HG03196 (cell line): ENCODE results near the gene BTNL8.
"Not testable (repeated sequence)": the region's sequence is repeated elsewhere in the genome, so short reads cannot be mapped to it uniquely, and the experiment has no call there.

Experiments
- ATAC-seq: cut with Tn5 transposase; IDR thresholded peaks from one replicate; pipeline ENCODE4 v1.9.1; 2021; ENCODE audit not compliant: unreplicated experiment

Gene BTNL8

GRCh38 chr5:180874804-180875582, 24.0 kb upstream of the BTNL8 start:
- no peak for ATAC-seq

DNA sequence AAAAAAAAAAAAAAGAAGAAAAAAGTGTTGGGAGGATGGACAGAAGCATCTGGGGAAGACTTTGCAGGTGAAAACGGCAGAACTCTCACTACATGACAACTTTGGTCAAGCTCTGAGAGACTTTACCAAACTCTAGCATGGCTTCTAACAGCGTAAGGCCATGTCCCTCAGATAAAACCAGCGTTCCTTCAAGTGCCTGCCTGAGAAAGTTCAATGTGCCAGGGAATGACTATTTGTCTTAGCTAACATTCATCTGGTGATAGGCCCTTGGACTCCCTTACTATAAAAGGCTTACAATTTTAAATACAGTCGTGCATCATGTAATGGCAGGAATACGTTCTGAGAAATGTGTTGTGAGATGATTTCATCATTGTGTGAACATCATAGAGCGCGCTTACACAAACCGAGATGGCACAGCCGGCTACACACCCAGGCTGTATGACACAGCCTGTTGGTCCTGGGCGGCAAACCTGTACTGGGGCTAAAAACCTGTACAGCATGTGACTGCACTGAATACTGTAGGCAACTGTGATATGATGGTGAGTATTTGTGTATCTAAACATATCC, 23.0 kb upstream of the BTNL8 start:
- no peak for ATAC-seq

DNA sequence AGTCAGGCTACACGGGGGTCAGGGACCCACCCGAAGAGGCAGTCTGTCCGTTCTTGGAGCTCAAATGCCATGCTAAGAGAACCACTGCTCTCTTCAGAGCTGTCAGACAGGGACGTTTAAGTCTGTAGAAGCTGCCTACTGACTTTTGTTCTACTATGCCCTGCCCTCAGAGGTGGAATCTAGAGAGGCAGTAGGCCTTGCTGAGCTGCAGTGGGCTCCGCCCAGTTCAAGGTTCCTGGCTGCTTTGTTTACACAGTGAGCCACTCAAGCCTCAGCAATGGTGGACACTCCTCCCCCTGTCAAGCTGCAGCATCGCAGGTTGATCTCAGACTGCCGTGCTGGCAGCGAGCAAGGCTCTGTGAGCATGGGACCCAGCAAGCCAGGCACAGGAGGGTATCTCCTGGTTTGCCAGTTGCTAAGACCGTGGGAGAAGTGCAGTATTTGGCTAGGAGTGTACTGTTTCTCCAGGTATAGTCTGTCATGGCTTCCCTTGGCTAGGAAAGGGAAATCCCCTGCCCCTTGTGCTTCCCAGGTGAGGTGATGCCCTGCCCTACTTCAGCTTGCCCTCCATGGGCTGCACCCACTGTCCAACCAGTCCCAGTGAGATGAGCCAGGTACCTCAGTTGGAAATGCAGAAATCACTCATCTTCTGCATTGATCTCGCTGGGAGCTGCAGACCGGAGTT, 13.0 kb upstream of the BTNL8 start:
- ATAC-seq, result not testable (repeated sequence)

GRCh38 chr5:180889381-180889780, 9.6 kb upstream of the BTNL8 start:
- ATAC-seq, result no peak

- not testable (repeated sequence) for ATAC-seq
These were observed 3.6 kb upstream of the BTNL8 start for GRCh38 chr5:180895330-180895729.

DNA sequence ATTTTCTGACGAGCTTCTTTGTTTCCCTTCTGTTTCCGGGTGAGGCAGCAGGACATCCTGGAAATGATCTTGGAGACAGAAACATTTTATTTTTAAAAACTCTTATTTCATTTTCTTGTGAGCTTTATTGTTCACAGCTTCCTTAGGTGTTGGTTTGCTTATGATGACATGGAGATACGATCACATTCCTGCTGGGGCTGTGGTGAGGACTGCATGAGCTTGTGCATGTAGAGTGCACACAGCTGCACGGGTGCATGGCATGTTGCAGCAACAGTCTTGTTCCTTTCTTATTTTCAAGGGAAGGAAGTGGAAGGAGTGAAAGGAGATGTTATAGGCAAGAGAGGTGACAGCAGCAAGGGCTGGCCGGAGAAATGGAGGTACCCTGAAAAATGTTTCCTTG, 1.2 kb downstream of the BTNL8 start:
- no peak for ATAC-seq

DNA sequence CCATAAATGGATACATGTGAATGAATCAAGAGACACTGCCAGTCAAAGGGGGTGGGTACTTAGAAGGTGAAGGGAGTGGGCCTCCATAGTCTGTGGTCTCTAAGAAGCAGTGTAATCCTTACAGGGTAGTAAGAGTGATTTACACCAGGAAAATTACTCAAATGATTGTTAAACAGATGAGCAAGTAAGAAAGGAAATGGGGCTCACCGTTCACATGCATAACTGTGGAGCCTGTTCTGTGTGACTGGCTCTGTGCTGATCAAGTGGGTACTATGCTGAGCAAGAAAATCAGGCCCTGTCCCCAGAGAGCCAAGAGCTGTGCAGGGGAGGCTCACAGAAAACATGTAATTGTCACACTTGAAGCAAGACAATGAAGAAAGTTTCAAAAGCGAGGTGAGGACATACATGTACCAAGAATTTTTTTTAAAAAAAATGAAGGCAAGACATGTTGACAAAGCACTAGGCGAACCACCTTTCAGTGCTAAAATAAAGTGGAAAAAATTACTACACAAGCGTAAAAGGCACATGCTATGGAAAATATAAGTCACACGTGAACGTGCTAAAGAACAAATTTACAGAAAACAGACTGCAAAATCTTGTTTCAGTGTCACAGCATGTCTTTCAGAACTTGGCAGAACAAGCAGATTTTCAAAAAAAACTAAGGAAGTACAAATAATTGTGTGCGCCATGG, 2.5 kb downstream of the BTNL8 start:
- ATAC-seq, result no peak

- ATAC-seq, result no peak
These were observed 9.4 kb downstream of the BTNL8 start for GRCh38 chr5:180908400-180908799.

- ATAC-seq, result no peak
These were observed 10.2 kb downstream of the BTNL8 start for GRCh38 chr5:180908998-180909731.

DNA sequence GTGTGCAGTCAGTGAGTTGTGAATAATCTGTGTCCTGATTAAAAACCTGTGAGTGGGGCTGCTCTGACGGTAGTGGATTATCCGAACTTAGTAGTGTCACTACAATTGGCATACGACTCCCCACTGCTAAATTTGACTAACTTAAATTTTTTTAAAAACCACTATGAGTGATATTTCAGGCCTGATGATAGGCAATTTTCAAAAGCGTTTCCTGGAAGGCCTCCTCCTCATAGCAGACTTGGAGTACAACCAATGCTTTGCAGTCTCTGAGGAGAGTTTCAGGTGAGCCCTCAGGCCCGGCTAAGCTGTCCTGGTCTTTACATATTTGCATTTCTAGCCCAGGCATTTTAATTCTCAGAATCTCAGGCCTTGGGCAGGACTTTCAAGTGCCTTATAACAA, 10.8 kb downstream of the BTNL8 start:
- ATAC-seq, result no peak

- ATAC-seq, result no peak
These were observed 11.2 kb downstream of the BTNL8 start for GRCh38 chr5:180910182-180910581.

DNA sequence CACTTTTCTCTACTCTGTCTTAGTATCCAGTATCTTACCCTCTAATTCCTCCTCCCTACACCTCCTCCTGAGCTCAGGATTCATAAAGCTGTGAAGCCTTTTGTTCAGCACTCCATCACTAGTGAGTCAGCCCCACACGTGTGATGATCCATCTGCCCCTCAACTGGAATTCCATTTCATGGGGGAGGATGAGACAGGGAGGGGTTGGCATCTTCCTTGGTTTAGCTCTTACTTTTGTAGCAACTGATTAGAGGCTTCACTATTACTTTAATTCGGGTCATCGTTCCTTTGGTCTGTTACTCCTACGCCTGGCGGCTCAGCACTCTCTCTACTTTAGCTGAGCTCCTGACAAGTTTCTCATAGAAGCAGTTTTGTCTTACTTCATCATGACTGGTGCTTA, 11.8 kb downstream of the BTNL8 start:
- no peak for ATAC-seq

GRCh38 chr5:180914646-180915045, 15.7 kb downstream of the BTNL8 start:
- ATAC-seq, result no peak

DNA sequence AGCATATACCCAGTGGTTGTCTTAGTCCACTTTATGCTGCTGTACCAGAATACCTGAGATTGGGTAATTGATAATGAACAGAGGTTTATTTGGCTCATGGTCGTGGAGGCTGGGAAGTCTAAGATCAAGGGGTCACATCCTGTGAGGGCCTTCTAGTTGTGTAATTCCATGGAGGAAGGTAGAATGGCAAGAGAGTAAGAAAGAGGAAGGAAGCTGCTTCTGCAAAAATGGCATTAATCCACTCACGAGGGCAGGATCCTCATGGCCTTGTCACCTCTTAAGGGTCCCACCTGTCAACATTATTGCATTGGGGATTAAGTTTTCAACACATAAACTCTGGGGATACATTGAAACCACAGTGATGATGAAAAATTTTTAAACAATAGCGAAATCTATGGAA, 17.0 kb downstream of the BTNL8 start:
- ATAC-seq, result no peak

- ATAC-seq, result no peak
These were observed 19.4 kb downstream of the BTNL8 start for GRCh38 chr5:180918380-180918779.

GRCh38 chr5:180920710-180921109, 21.8 kb downstream of the BTNL8 start:
- ATAC-seq, result no peak

DNA sequence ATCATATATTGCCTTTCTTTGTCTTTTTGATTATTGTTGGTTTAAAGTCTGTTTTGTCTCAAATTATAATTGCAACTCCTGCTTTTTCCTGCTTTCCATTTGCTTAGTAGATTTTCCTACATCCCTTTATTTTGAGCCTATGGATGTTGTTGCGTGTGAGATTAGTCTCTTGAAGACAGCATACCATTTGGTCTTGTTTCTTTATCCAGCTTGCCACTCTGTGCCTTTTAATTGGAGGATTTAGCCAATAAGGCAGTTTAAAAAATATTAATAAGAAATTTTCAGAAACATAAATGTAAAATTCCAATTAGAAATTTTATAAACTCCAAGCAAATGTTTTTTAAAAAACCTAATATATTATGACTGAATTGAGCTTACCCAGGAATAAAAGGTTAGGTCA, 24.0 kb downstream of the BTNL8 start:
- ATAC-seq, result no peak

DNA sequence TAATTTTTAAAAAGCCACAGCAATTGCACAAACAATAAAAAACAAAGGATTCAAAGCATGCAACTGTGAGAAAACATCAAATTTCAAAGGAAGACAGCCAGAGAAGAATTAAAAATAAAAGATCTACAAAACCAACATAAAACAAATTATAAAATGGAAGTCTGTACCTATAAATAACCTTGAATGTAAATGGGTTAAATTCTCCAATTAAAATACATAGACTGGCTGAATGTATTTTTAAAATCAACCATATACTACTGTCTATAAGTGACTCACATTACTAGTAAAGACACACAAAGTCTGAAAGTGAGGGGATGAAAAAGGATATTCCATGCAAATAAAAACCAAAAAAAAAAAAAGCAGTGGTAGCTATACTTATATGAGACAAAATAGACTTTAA, 33.7 kb downstream of the BTNL8 start:
- no peak for ATAC-seq

DNA sequence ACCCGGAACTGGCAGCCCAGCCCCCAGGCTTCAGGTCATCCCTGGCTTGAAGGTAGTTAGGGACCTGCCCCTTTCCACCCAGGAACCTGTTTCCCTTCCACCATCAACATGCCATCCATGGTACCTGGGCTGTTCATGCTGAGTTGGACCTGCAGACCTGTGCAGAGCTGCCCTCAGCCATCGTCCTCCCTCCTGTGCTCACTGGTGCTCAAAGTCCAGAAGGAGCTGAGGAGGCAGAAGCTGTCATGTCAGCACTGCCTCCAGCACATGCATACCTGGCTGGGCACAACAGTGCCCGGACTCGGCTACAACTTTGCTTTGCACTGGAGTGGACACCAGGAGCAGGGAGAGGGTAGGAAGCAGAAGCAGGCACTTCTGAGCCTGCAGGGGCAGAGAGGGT, 36.2 kb downstream of the BTNL8 start:
- no peak for ATAC-seq

GRCh38 chr5:180938294-180938693, 39.3 kb downstream of the BTNL8 start:
- no peak for ATAC-seq
